Heart left ventricle (tissue), 16 donors: ENCODE results near the gene DUSP5. TPM values are rescaled to one million over a fixed set of nuclear protein-coding genes. Genes with fewer than 3 reads are reported as not detected.

Experiments
- ATAC-seq, 4 donors: fragments of 200-7000 bp; cut with Tn5 transposase; one replicate each; pipeline ENCODE4 v1.9.1; 2020 to 2022; ENCODE audit warnings: moderate library complexity in 4 of 4, mild to moderate bottlenecking in 3 of 4, moderate number of reproducible peaks in 1 of 4
- DNase-seq, 5 donors: peaks; one replicate each; pipeline ENCODE4 v3.0.0-alpha.2; 2020
- H3K27ac ChIP-seq, 12 donors: fragments of 200-600 bp; sonication (generic) in 4 of 12; one replicate each; pipeline versions ENCODE4 v1.5.0 to v1.8.0; 2016 to 2022; ENCODE audit warnings: mild to moderate bottlenecking in 2 of 12
- H3K27me3 ChIP-seq, 9 donors: fragments of 200-600 bp; sonication (generic) in 2 of 9; one replicate each; pipeline versions ENCODE4 v1.5.1 to v1.8.0; 2016 to 2022; ENCODE audit warnings: mild to moderate bottlenecking in 3 of 9
- H3K36me3 ChIP-seq, 9 donors: fragments of 200-600 bp; sonication (generic) in 2 of 9; one replicate each; pipeline versions ENCODE4 v1.5.0 to v1.8.0; 2018 to 2022; ENCODE audit warnings: mild to moderate bottlenecking in 2 of 9
- H3K4me1 ChIP-seq, 12 donors: fragments of 200-600 bp; sonication (generic) in 4 of 12; one replicate each; pipeline versions ENCODE4 v1.5.0 to v1.8.0; 2016 to 2022; ENCODE audit warnings: mild to moderate bottlenecking in 3 of 12
- H3K4me3 ChIP-seq, 12 donors: fragments of 200-600 bp; sonication (generic) in 4 of 12; one replicate each; pipeline versions ENCODE4 v1.5.0 to v1.8.0; 2017 to 2022; ENCODE audit warnings: mild to moderate bottlenecking in 9 of 12, moderate library complexity in 4 of 12
- H3K9me3 ChIP-seq, 12 donors: fragments of 200-600 bp; sonication (generic) in 4 of 12; one replicate each; pipeline versions ENCODE4 v1.5.0 to v1.8.0; 2016 to 2022; ENCODE audit warnings: mild to moderate bottlenecking in 1 of 12
- POLR2A ChIP-seq, 2 donors: fragments of 450-650 bp; IDR thresholded peaks; one replicate each; pipeline ENCODE4 v1.6.1; 2017; ENCODE audit warnings: antibody characterized with exemption in 2 of 2, mild to moderate bottlenecking in 2 of 2, moderate library complexity in 2 of 2
- WGBS, 4 donors: extraction: QIAGEN DNeasy Blood & Tissue Kit in 2 of 4; methylation state at CpG; one replicate each; pipeline versions ENCODE4 v1.1.5 to v1.1.7; 2013 to 2018; 5-methylcytosine and 5-hydroxymethylcytosine counted together
- intact Hi-C, 10 donors: fragments of 100-400 bp; cut with DNase I; formaldehyde crosslinking; loops; one replicate each; pipeline versions ENCODE4 v1.11.1 to v1.14.2; 2022
- polyA plus RNA-seq, 2 donors: library from polyadenylated mRNA; stranded (reverse); fragments of 200-250 nt; gene quantifications; one replicate each; pipeline ENCODE4 v1.2.3, GENCODE V29; 2013
- total RNA-seq, 9 donors: library from RNA; depleted of rRNA in 2 of 9; stranded (reverse); fragments of >200 nt in 2 of 9; fragmentation: NEBNext Ultra II Directional in 3 of 9; extraction: Animal tissue kit (Norgen Biotek cat#: 25700) in 3 of 9; gene quantifications; one replicate each; pipeline versions ENCODE4 v1.1.0 to v1.2.4, GENCODE V29; 2016 to 2023
- TF ChIP-seq, protein P1 (sequence below), 12 donors: fragments of 200-600 bp; sonication (generic) in 4 of 12; IDR thresholded peaks; one replicate each; pipeline versions ENCODE4 v1.5.0 to v1.8.0; 2018 to 2022; ENCODE audit warnings: antibody characterized with exemption in 12 of 12, mild to moderate bottlenecking in 5 of 12
- donor health status: ischemic (EF 13 %, LVEDD 7.1; RV severe dilation, severe dysfunction).
- donor health status: healthy with polysubstance abuse.
- donor health status: DM: no; HTN: yes; CAD: no.
- donor health status: DM: no; HTN: no; CAD: no.
- donor health status: ischemic (EF 25% LVEDD 6.9; RV normal size, moderate dysfunction).
- donor health status: ischemic (EF 25% LVEDD 5.7; RV mildly dilated, moderate dysfunction).
- donor health status: healthy.
- donor health status: DM: yes; HTN: yes; CAD: no.
- donor health status: ischemic (EF 35%, LVEDD 5.7; RV mildly dilated, moderate dysfunction).
- donor health status: nonischemic (EF 11% LVEDD 7.7; RV severe dilation, severe dysfunction).
- donor health status: DM: yes; HTN: yes; CAD: no.
- donor health status: PGD.
- donor health status: ischemic (EF 29% LVEDD 5.4; RV normal size, mild dysfunction).
- donor health status: nonischemic (EF 23%, LVEDD 6.1; RV moderate dilation, normal function).

Gene DUSP5
- total and polyA plus RNA-seq, 11 donors: 3.5 to 42.7 (median 16.1) TPM

DNA sequence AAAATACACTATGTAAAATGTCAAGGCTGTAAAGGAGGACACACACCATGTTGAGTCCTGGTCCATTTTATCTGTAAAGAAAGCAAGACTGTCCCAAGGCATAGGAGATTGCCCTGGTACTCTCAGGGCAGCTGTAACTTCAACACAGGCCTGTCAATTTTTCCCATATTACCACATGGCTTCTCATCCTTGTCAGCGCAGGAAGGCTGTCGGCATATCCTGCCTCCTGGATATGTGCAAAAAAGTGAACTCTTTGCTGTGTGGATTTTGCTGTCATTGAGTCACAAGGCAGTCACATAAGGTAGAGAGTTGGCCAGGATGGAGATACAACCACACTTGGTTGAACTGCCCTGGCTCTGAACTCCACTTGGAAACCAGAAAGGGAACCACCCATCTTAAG lies 8.7 kb downstream of the DUSP5 start:
- no peak for TF ChIP-seq POLR2A (IDR thresholded peaks at IDR 0.05)
- TF ChIP-seq, protein P1, sequence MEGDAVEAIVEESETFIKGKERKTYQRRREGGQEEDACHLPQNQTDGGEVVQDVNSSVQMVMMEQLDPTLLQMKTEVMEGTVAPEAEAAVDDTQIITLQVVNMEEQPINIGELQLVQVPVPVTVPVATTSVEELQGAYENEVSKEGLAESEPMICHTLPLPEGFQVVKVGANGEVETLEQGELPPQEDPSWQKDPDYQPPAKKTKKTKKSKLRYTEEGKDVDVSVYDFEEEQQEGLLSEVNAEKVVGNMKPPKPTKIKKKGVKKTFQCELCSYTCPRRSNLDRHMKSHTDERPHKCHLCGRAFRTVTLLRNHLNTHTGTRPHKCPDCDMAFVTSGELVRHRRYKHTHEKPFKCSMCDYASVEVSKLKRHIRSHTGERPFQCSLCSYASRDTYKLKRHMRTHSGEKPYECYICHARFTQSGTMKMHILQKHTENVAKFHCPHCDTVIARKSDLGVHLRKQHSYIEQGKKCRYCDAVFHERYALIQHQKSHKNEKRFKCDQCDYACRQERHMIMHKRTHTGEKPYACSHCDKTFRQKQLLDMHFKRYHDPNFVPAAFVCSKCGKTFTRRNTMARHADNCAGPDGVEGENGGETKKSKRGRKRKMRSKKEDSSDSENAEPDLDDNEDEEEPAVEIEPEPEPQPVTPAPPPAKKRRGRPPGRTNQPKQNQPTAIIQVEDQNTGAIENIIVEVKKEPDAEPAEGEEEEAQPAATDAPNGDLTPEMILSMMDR (IDR thresholded peaks at IDR 0.05): no peak
- intact Hi-C loops: loop anchor here in 3 of 10 donors (10.0 kb wide), 3 partner anchors 152 to 368 kb away; partner anchors contain the start of gene PDCD4 (in 1 of the 3)
- peaks cover 0 to 70% (median 42%) of the 10 kb centered on the region in 9 donors for H3K36me3 ChIP-seq
- H3K4me3 ChIP-seq: no peak overlapping the region
- no peak for DNase-seq
- 58 to 75% (median 67%) methylated on average over 2 of the region's 2 CpGs for WGBS, 4 donors
- peaks cover 29 to 99% (median 82%) of the 10 kb centered on the region in 12 donors for H3K4me1 ChIP-seq
- H3K9me3 ChIP-seq: no peaks in the 10 kb centered on the region
- ATAC-seq: no peak
- H3K27me3 ChIP-seq: no peaks in the 10 kb centered on the region
- H3K27ac ChIP-seq: peak overlapping the region; percentile 29 to 97 (median 94)

DNA sequence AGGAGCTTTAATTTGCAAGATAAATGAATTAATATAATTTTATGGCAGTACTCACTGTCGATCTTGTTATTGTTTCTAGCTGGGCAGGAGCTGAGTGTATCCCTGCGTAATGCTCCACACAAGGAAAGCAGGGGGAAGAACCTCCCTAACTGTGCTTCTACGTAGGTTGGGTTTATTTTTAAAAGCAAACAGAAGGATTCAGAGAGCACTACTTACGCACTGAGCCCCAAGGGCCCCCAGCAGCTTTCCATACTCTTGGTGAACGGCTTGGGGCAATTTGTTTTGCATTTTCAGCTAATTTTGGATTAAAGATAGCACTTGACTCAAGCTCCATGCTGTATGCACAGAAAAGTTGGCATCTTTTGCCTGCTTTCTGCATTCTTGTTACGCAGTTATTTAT lies 9.6 kb downstream of the DUSP5 start:
- 71 to 82% (median 74%) methylated on average over 6 of the region's 6 CpGs for WGBS, 4 donors
- no peak for ATAC-seq
- Histone ChIP-seq H3K27me3 (no peaks in the 10 kb centered on the region), H3K36me3 (peaks cover 0 to 79% (median 45%) of the 10 kb centered on the region in 9 donors), H3K4me3 (no peak overlapping the region), H3K4me1 (peaks cover 21 to 99% (median 77%) of the 10 kb centered on the region in 12 donors), H3K9me3 (no peaks in the 10 kb centered on the region), H3K27ac (peak overlapping the region in 11 of 12 donors; percentile 22 to 97 (median 90))
- no peak for DNase-seq
- intact Hi-C loops: loop anchor here in 3 of 10 donors (10.0 kb wide), 3 partner anchors 153 to 367 kb away; partner anchors contain the start of gene PDCD4 (in 1 of the 3)
- TF ChIP-seq POLR2A (IDR thresholded peaks at IDR 0.05): no peak
- TF ChIP-seq, protein P1 (IDR thresholded peaks at IDR 0.05): no peak

DNA sequence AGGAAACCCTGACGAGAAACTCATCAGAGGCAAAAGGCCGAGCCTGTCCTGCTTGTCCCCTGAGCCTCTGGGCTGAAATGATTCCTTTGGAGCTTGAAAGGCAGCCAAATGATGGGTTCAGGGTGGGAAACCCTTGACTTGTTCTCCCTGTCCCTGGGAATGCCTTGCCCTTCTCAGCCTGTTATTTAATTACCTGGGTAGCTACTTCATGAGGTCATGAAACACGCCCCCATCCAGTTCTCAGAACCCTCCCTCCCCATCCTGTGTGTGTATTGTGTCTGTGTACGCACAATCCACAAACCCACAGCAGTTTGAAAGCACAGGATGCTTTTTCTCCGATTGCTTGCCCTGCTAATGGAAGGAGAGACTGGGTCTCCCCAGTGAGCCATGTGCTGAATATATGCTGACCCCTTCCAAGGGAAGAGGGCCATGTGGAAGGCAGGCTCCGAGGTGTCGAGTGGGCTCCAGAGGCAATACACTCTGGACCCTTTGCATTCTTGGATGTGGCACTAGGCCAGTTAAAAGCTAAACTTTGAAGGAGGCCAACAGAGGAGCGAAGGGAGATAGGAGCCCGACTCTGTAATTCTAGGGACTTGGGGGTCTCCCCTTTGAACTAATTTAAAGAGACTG lies 10.6 kb downstream of the DUSP5 start:
- H3K9me3 ChIP-seq: no peaks in the 10 kb centered on the region
- peak overlapping the region in 11 of 12 donors; percentile 36 to 97 (median 90) for H3K27ac ChIP-seq
- no peak for TF ChIP-seq POLR2A (IDR thresholded peaks at IDR 0.05)
- TF ChIP-seq, protein P1 (IDR thresholded peaks at IDR 0.05): no peak
- no peak overlapping the region for H3K4me3 ChIP-seq
- peaks cover 0 to 86% (median 45%) of the 10 kb centered on the region in 9 donors for H3K36me3 ChIP-seq
- intact Hi-C loops: loop anchor here in 3 of 10 donors (10.0 kb wide), 3 partner anchors 153 to 367 kb away; partner anchors contain the start of gene PDCD4 (in 1 of the 3)
- H3K27me3 ChIP-seq: no peaks in the 10 kb centered on the region
- ATAC-seq (no peak), DNase-seq (no peak)
- 49 to 68% (median 59%) methylated on average over 9 of the region's 9 CpGs for WGBS, 4 donors
- peaks cover 15 to 94% (median 68%) of the 10 kb centered on the region in 12 donors for H3K4me1 ChIP-seq

DNA sequence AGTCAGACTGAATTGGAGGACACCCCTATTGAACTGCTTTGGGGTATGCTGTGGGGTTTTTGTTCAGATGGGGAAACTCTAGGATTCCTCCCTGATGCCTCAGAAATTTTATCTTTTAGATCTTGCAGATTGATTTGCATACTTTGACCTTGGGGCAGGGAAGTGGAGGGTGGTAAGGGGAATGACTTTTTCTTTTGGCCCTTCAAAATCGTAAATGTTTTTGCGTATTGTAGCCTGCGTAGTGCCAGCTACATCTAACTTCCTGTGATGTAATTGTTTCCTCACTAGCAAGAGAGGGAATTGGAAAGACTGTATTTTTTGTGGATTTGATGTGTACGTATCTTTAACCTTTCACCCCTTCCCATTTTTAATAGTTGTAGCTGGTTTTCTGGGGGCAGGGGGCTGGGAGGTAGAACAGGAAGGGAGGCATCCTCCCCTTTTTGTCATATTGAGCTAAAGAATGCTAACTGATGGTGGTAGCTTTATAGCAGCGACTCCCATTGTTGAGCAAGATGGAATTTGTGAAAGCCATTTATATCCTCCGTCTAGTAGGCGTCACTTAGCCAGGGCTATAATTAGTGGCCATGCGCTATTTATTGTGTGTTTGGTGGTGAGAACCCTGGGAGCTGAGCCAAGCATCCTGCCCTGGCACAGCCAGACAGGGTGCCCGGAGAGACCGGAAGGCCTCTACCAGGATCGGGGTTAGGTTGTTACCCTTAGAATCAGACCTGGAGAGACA lies 11.3 kb downstream of the DUSP5 start:
- H3K27me3 ChIP-seq: no peaks in the 10 kb centered on the region
- H3K27ac ChIP-seq: peak overlapping the region; percentile 1 to 97 (median 84)
- ATAC-seq (peak; percentile 79 to 87 (median 86)), DNase-seq (peak; percentile 68 to 87 (median 81))
- intact Hi-C loops: loop anchor here in 3 of 10 donors (10.0 kb wide), 3 partner anchors 154 to 366 kb away; partner anchors contain the start of gene PDCD4 (in 1 of the 3)
- TF ChIP-seq, protein P1 (IDR thresholded peaks at IDR 0.05): no peak
- no peak for TF ChIP-seq POLR2A (IDR thresholded peaks at IDR 0.05)
- peaks cover 0 to 93% (median 45%) of the 10 kb centered on the region in 9 donors for H3K36me3 ChIP-seq
- peaks cover 9 to 87% (median 61%) of the 10 kb centered on the region in 12 donors for H3K4me1 ChIP-seq
- WGBS, 4 donors: 30 to 45% (median 35%) methylated on average over 11 of the region's 11 CpGs
- no peaks in the 10 kb centered on the region for H3K9me3 ChIP-seq
- no peak overlapping the region for H3K4me3 ChIP-seq
